Fibroblast of pulmonary artery (primary cell): ENCODE measurements around the gene PILRB.
A peak's percentile ranks its signal among the peaks of the same experiment; 100 is the strongest.
"Not testable (repeated sequence)": the region's sequence is repeated elsewhere in the genome, so short reads cannot be mapped to it uniquely, and the experiment has no call there.

Experiments used
- DNase-seq: peaks from one replicate; pipeline ENCODE4 v3.0.0-alpha.2; 2010; ENCODE audit warnings: low read depth
- H3K4me3 ChIP-seq: replicated peaks from 2 replicates; pipeline ENCODE4 v1.5.1; 2011; ENCODE audit warnings: low read depth, mild to moderate bottlenecking, control low read depth, low read length, moderate library complexity
- TF ChIP-seq, protein P1 (sequence below): IDR thresholded peaks from 2 replicates; pipeline ENCODE4 v1.5.1; 2011; ENCODE audit warnings: mild to moderate bottlenecking, control low read depth, low read length, inconsistent platforms; ENCODE audit errors: missing control alignments

Gene PILRB

DNA sequence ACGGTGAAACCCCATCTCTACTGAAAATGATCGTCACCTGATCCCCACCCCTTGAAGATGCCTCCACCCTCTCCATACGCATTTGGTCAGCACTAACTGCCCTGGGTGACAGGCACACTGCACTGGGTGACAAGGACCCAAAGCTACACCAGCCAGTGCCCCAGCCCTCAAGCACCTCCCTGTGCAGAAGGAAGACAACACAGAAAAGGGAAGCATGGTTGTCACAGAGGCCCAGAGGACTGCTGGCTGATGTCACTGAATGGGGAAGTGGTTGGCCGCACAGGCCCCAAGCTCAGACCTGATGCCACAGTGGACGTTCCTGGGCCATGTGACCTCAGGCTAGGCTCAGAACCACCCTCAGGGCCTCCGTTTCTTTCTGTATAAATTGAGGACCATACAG lies 11.2 kb downstream of the PILRB start:
- TF ChIP-seq, protein P1, sequence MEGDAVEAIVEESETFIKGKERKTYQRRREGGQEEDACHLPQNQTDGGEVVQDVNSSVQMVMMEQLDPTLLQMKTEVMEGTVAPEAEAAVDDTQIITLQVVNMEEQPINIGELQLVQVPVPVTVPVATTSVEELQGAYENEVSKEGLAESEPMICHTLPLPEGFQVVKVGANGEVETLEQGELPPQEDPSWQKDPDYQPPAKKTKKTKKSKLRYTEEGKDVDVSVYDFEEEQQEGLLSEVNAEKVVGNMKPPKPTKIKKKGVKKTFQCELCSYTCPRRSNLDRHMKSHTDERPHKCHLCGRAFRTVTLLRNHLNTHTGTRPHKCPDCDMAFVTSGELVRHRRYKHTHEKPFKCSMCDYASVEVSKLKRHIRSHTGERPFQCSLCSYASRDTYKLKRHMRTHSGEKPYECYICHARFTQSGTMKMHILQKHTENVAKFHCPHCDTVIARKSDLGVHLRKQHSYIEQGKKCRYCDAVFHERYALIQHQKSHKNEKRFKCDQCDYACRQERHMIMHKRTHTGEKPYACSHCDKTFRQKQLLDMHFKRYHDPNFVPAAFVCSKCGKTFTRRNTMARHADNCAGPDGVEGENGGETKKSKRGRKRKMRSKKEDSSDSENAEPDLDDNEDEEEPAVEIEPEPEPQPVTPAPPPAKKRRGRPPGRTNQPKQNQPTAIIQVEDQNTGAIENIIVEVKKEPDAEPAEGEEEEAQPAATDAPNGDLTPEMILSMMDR, result no peak
- no peak overlapping the region for H3K4me3 ChIP-seq
- DNase-seq, result no peak

DNA sequence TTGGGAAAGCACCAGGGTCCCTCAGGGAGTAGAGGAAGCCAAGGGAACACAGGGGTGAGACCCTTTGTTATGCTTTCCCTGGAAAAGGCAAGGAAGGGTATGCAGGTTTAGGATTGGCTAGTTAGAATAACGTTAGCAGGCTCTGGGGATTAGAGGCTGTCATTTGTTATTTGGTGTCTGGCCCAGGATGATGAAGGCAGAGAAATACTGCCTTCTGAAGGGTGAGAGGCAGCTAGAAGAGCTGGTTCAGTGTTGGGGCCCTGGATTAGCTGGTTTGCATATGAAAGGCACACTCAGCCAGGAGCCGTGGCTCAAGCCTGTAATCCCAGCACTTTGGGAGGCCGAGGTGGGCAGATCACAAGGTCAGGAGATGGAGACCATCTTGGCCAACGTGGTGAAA lies 12.4 kb downstream of the PILRB start:
- TF ChIP-seq, protein P1, result no peak
- no peak overlapping the region for H3K4me3 ChIP-seq
- no peak for DNase-seq

DNA sequence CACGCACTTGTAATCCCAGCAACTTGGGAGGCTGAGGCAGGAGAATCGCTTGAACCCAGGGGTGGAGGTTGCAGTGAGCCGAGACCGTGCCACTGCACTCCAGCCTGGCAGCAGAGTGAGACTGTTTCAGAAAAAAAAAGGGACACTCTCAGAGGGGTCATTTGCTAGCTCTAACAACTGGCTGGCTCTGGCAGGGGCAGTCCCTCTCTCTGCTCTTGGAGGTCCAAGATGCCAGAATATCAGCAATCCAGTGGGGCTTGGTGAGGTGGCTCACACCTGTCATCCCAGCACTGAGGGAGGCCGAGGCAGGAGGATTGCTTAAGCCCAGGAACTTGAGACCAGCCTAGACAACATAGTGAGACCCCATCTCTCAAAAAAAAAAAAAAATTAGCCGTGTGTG lies 12.8 kb downstream of the PILRB start:
- no peak overlapping the region for H3K4me3 ChIP-seq
- no peak for DNase-seq
- TF ChIP-seq, protein P1, result no peak

DNA sequence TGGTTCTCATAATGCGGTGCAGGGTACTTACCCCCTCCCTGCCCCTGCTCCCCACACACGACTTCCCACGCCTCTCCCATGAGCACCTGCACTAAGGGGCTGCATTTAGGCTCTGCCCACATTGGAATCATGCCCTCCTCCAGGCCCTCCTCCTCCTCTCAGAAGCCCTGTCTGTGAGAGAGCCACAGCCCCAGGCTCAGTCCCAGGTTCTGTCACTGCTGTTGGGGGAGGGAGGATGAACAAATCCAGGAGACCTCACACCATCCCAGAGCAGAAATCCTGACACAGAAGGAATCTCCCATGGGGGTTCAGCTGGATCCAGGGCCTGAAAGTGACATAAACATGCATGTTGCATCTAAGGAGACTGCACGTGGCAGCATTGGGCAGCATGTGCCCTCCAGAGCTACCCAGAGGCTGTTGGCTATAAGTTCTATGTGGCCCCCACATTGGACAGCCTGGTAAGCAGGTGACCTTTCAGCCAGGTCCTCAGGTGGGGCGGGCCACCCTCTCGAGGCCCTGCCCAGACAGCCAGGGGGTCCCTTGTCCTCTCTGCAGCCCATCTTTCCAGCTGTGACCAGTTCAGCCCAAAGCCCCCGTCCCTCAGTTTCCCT lies 13.7 kb downstream of the PILRB start:
- DNase-seq, result no peak
- TF ChIP-seq, protein P1, result no peak
- H3K4me3 ChIP-seq, result no peak overlapping the region

DNA sequence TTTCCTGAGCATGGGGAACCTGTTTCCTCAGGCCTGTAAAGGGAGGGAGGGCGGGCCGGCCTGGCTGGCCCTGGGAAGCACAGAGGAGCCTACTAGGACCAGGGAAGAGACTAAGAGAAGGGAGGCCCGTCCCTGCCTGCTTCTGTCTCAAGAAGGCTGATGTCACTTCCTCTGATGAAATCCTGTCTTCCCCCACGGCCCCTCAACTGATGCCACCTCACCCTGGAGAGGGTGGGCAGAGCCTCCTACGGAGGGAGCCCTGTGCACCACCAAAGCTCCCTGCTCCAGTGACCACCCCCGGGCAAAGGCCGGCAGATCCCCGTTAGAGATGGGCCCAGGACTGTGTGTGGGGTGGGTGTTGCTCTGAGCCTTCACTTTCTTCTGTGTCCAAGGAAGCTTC lies 14.3 kb downstream of the PILRB start:
- TF ChIP-seq, protein P1, result no peak
- peak; percentile 85 for DNase-seq
- H3K4me3 ChIP-seq, result no peak overlapping the region

DNA sequence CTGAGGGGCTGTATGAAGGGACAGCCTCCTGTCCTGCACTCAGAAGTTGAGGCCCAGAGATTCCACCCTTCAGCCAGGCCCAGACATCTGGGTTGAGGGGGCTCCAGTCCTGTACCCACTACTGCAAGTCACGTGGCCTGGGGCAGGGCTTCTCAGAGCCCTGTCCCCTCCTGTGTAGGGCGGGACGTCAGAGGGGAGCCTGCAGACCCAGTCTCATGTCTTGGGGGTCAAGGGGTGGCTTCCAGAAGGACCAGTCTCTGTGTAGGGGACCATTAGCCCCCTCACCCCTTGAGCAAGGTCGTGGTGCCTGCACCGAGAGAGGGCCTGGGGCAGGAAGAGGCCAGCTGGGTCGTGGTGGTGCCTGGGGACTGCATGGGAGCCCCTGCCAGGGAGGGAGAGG lies 14.8 kb downstream of the PILRB start:
- TF ChIP-seq, protein P1, result no peak
- H3K4me3 ChIP-seq, result no peak overlapping the region
- no peak for DNase-seq

DNA sequence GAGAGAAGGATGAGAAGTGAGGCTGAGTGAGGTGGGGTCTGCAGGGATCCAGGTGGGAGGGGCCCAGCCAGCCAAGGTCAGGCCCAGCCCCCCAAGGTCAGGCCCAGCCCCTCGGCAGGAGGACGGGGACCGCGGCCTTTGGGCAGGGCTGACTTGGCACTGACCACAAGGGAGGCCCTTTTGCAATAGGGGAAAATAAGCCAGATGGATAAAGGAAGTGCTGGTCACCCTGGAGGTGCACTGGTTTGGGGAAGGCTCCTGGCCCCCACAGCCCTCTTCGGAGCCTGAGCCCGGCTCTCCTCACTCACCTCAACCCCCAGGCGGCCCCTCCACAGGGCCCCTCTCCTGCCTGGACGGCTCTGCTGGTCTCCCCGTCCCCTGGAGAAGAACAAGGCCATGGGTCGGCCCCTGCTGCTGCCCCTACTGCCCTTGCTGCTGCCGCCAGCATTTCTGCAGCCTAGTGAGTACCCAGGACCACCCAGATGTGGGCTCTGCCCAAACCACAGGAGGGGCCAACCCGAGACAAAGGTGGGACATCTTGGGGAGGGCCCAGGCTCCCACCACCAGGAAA lies 15.4 kb downstream of the PILRB start, which contains the start of gene PILRA:
PILRA (plus strand) TSS at position 227 of the 571 bp plus-strand sequence; CDS start at position 397, 170 bp downstream.
- TF ChIP-seq, protein P1, result no peak
- DNase-seq, result peak; percentile 28
- H3K4me3 ChIP-seq, result no peak within 1 kb of the TSS

DNA sequence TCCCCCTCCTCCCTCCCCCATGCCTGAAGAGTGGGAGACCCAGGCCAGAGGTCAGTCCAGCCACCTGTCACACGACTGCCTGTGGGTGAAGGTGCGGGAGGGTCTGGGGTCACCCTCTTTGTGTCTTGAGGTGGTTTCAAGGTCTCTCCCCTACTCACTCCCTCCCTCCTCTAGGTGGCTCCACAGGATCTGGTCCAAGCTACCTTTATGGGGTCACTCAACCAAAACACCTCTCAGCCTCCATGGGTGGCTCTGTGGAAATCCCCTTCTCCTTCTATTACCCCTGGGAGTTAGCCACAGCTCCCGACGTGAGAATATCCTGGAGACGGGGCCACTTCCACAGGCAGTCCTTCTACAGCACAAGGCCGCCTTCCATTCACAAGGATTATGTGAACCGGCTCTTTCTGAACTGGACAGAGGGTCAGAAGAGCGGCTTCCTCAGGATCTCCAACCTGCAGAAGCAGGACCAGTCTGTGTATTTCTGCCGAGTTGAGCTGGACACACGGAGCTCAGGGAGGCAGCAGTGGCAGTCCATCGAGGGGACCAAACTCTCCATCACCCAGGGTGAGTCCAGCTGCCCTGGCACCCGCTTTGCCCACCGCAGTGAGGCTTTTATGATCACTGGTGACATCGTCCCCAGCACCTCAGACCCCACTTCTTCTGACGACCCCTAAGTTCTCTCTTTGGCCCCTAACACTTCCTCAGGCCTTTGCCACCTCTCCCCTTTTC lies 16.1 kb downstream of the PILRB start:
- not testable (repeated sequence) for H3K4me3 ChIP-seq, DNase-seq
